DND-41 (cell line): ENCODE data around the gene WWP2.

Source experiments
- ATAC-seq: fragments of 200-7000 bp; cut with Tn5 transposase; 3 replicates; pipeline ENCODE4 v1.9.1; 2021; ENCODE audit warnings: low read depth; ENCODE audit not compliant: insufficient read depth
- DNase-seq: peaks from one replicate; pipeline ENCODE4 v3.0.0-alpha.2; 2020
- H2AFZ ChIP-seq: 2 replicates; pipeline ENCODE4 v1.6.0; 2012; ENCODE audit warnings: low read depth, low read length
- H3K27ac ChIP-seq: 2 replicates; pipeline ENCODE4 v1.5.1; 2012; ENCODE audit warnings: low read length, inconsistent platforms
- H3K27me3 ChIP-seq: fragments of 200-600 bp; sonication (generic); 2 replicates; pipeline ENCODE4 v1.6.0; 2012; ENCODE audit warnings: low read length, mild to moderate bottlenecking, inconsistent platforms; ENCODE audit not compliant: insufficient read depth, poor library complexity
- H3K36me3 ChIP-seq: 2 replicates; pipeline ENCODE4 v1.5.1; 2012; ENCODE audit warnings: low read length, inconsistent platforms; ENCODE audit not compliant: insufficient read depth
- H3K4me1 ChIP-seq: 2 replicates; pipeline ENCODE4 v1.5.1; 2012; ENCODE audit warnings: mild to moderate bottlenecking, low read length; ENCODE audit not compliant: insufficient read depth
- H3K4me2 ChIP-seq: 2 replicates; pipeline ENCODE4 v1.6.0; 2012; ENCODE audit warnings: mild to moderate bottlenecking, moderate library complexity, low read length, inconsistent platforms; ENCODE audit not compliant: insufficient read depth
- H3K4me3 ChIP-seq, 2 experiments: fragments of 200-600 bp in 1 of 2; shearing (Covaris generic) in 1 of 2; 2 replicates each; pipeline ENCODE4 v1.5.1; 2012 to 2016; ENCODE audit warnings: inconsistent platforms in 2 of 2, low read length in 2 of 2, mild to moderate bottlenecking in 2 of 2, low read depth in 1 of 2, moderate library complexity in 1 of 2
- H3K79me2 ChIP-seq: 2 replicates; pipeline ENCODE4 v1.6.0; 2012; ENCODE audit warnings: low read length, inconsistent platforms; ENCODE audit not compliant: insufficient read depth
- H3K9ac ChIP-seq: 2 replicates; pipeline ENCODE4 v1.6.0; 2012; ENCODE audit warnings: low read depth, mild to moderate bottlenecking, inconsistent platforms, low read length, moderate library complexity
- H3K9me3 ChIP-seq: 2 replicates; pipeline ENCODE4 v1.5.1; 2012; ENCODE audit warnings: low read length, moderate library complexity, mild to moderate bottlenecking, inconsistent platforms; ENCODE audit not compliant: insufficient read depth, severe bottlenecking
- H4K20me1 ChIP-seq: 2 replicates; pipeline ENCODE4 v1.6.0; 2012; ENCODE audit warnings: low read length; ENCODE audit not compliant: insufficient read depth
- CTCF ChIP-seq: IDR thresholded peaks from 2 replicates; pipeline ENCODE4 v1.5.1; 2012; ENCODE audit warnings: borderline replicate concordance, low read length, moderate library complexity, mild to moderate bottlenecking; ENCODE audit not compliant: poor library complexity, severe bottlenecking; ENCODE audit errors: extremely low read depth
- EZH2 ChIP-seq: IDR thresholded peaks from 3 replicates; pipeline ENCODE4 v1.6.1; 2012; ENCODE audit warnings: borderline replicate concordance, low read depth, mild to moderate bottlenecking, moderate library complexity, low read length, inconsistent platforms; ENCODE audit not compliant: severe bottlenecking

Gene WWP2

GRCh38 chr16:69827524-69827923, 65.4 kb downstream of the WWP2 start:
- Histone ChIP-seq H3K36me3 (no peaks in the 10 kb centered on the region), H3K4me3 (no peak overlapping the region)
- no peak for ATAC-seq

GRCh38 chr16:69829338-69829737, 67.2 kb downstream of the WWP2 start:
- TF ChIP-seq CTCF (no peak), EZH2 (no peak)
- H3K4me2 ChIP-seq: no peak overlapping the region
- H4K20me1 ChIP-seq: no peaks in the 10 kb centered on the region
- H3K4me1 ChIP-seq: no peaks in the 10 kb centered on the region
- H3K9me3 ChIP-seq: no peaks in the 10 kb centered on the region
- no peak for ATAC-seq
- H3K9ac ChIP-seq: no peak overlapping the region
- no peak for DNase-seq
- no peak overlapping the region for H2AFZ ChIP-seq
- H3K27me3 ChIP-seq: no peaks in the 10 kb centered on the region
- H3K27ac ChIP-seq: no peak overlapping the region
- H3K36me3 ChIP-seq: no peaks in the 10 kb centered on the region
- H3K79me2 ChIP-seq: no peaks in the 10 kb centered on the region
- H3K4me3 ChIP-seq: no peak overlapping the region

More at GRCh38 chr16:69827524-69827923, 65.4 kb downstream of the WWP2 start:
- no peaks in the 10 kb centered on the region for H3K4me1 ChIP-seq
- no peaks in the 10 kb centered on the region for H3K9me3 ChIP-seq
- no peak overlapping the region for H3K27ac ChIP-seq
- no peaks in the 10 kb centered on the region for H4K20me1 ChIP-seq
- DNase-seq: no peak
- H2AFZ ChIP-seq: no peak overlapping the region
- H3K27me3 ChIP-seq: no peaks in the 10 kb centered on the region
- no peaks in the 10 kb centered on the region for H3K79me2 ChIP-seq
- H3K4me2 ChIP-seq: no peak overlapping the region
- no peak overlapping the region for H3K9ac ChIP-seq
- TF ChIP-seq EZH2 (no peak), CTCF (no peak)

- ATAC-seq (no peak), DNase-seq (no peak)
- Histone ChIP-seq H3K79me2 (no peaks in the 10 kb centered on the region), H3K27me3 (no peaks in the 10 kb centered on the region), H3K36me3 (no peaks in the 10 kb centered on the region), H3K9ac (no peak overlapping the region), H3K4me2 (no peak overlapping the region), H3K27ac (no peak overlapping the region), H2AFZ (no peak overlapping the region), H4K20me1 (no peaks in the 10 kb centered on the region), H3K4me1 (no peaks in the 10 kb centered on the region), H3K9me3 (no peaks in the 10 kb centered on the region), H3K4me3 (no peak overlapping the region)
- no peak for TF ChIP-seq CTCF
- no peak for TF ChIP-seq EZH2
These were observed 68.0 kb downstream of the WWP2 start for GRCh38 chr16:69830146-69830533.

GRCh38 chr16:69830534-69831211, 68.5 kb downstream of the WWP2 start:
- ATAC-seq: no peak
- no peaks in the 10 kb centered on the region for H3K27me3 ChIP-seq
- no peaks in the 10 kb centered on the region for H3K4me1 ChIP-seq
- no peaks in the 10 kb centered on the region for H3K9me3 ChIP-seq
- no peak overlapping the region for H3K4me3 ChIP-seq
- no peaks in the 10 kb centered on the region for H3K36me3 ChIP-seq
- no peak for DNase-seq
- TF ChIP-seq CTCF (no peak), EZH2 (no peak)
- no peaks in the 10 kb centered on the region for H4K20me1 ChIP-seq
- no peak overlapping the region for H3K27ac ChIP-seq
- no peak overlapping the region for H3K4me2 ChIP-seq
- H2AFZ ChIP-seq: no peak overlapping the region
- no peaks in the 10 kb centered on the region for H3K79me2 ChIP-seq
- no peak overlapping the region for H3K9ac ChIP-seq
